Loucy (cell line): ENCODE data around the gene UBQLN2.

Source experiments
- H2AFZ ChIP-seq: fragments of 200-600 bp; sonication (generic); 2 replicates; pipeline ENCODE4 v1.6.0; 2016; ENCODE audit warnings: antibody characterized with exemption, mild to moderate bottlenecking, low read length, moderate library complexity
- H3F3A ChIP-seq: fragments of 200-600 bp; 2 replicates; pipeline ENCODE4 v1.6.0; 2016; ENCODE audit warnings: antibody characterized with exemption, low read depth, mild to moderate bottlenecking
- H3K27me3 ChIP-seq: fragments of 200-600 bp; sonication (generic); 2 replicates; pipeline ENCODE4 v1.6.1; 2014; ENCODE audit warnings: low read length, mild to moderate bottlenecking; ENCODE audit not compliant: insufficient read depth, poor library complexity, severe bottlenecking
- H3K36me3 ChIP-seq: fragments of 200-600 bp; sonication (generic); 2 replicates; pipeline ENCODE4 v1.6.1; 2016; ENCODE audit warnings: low read length; ENCODE audit not compliant: insufficient read depth
- H3K4me1 ChIP-seq: fragments of 200-600 bp; sonication (generic); 2 replicates; pipeline ENCODE4 v1.5.1; 2014; ENCODE audit warnings: low read length, mild to moderate bottlenecking; ENCODE audit not compliant: insufficient read depth, poor library complexity, severe bottlenecking
- H3K4me2 ChIP-seq: fragments of 200-600 bp; sonication (generic); 2 replicates; pipeline ENCODE4 v1.6.0; 2014; ENCODE audit warnings: antibody characterized with exemption, low read length, low read depth, mild to moderate bottlenecking; ENCODE audit not compliant: poor library complexity, severe bottlenecking
- H3K4me3 ChIP-seq: fragments of 200-600 bp; sonication (generic); 2 replicates; pipeline ENCODE4 v1.5.1; 2014; ENCODE audit warnings: low read length, mild to moderate bottlenecking, mixed read lengths; ENCODE audit not compliant: poor library complexity, severe bottlenecking
- H3K79me2 ChIP-seq: fragments of 200-600 bp; sonication (generic); 2 replicates; pipeline ENCODE4 v1.6.1; 2014; ENCODE audit warnings: low read length; ENCODE audit not compliant: insufficient read depth
- H3K9ac ChIP-seq: fragments of 200-600 bp; sonication (generic); 2 replicates; pipeline ENCODE4 v1.6.0; 2014; ENCODE audit warnings: mild to moderate bottlenecking, low read depth, low read length, moderate library complexity; ENCODE audit not compliant: poor library complexity, severe bottlenecking
- H3K9me2 ChIP-seq: fragments of 200-600 bp; sonication (generic); replicated peaks from 2 replicates; pipeline ENCODE4 v1.6.1; 2016; ENCODE audit warnings: low read depth, low read length, mixed read lengths
- H3K9me3 ChIP-seq: fragments of 200-600 bp; sonication (generic); 2 replicates; pipeline ENCODE4 v1.6.1; 2014; ENCODE audit warnings: mild to moderate bottlenecking, antibody characterized with exemption, low read length, low read depth; ENCODE audit not compliant: insufficient read depth
- H4K20me1 ChIP-seq: fragments of 200-600 bp; sonication (generic); 2 replicates; pipeline ENCODE4 v1.6.0; 2014; ENCODE audit warnings: antibody characterized with exemption, low read length, mild to moderate bottlenecking; ENCODE audit not compliant: insufficient read depth, poor library complexity, severe bottlenecking
- CTCF ChIP-seq: fragments of 200-600 bp; sonication (generic); conservative IDR thresholded peaks from 2 replicates; pipeline ENCODE4 v1.5.1; 2014; ENCODE audit warnings: mild to moderate bottlenecking, antibody characterized with exemption, low read length
- EZH2phosphoT487 ChIP-seq: fragments of 200-600 bp; IDR thresholded peaks from 2 replicates; pipeline ENCODE4 v1.6.1; 2018; ENCODE audit warnings: antibody characterized with exemption, mild to moderate bottlenecking, moderate library complexity, borderline replicate concordance

Gene UBQLN2

DNA sequence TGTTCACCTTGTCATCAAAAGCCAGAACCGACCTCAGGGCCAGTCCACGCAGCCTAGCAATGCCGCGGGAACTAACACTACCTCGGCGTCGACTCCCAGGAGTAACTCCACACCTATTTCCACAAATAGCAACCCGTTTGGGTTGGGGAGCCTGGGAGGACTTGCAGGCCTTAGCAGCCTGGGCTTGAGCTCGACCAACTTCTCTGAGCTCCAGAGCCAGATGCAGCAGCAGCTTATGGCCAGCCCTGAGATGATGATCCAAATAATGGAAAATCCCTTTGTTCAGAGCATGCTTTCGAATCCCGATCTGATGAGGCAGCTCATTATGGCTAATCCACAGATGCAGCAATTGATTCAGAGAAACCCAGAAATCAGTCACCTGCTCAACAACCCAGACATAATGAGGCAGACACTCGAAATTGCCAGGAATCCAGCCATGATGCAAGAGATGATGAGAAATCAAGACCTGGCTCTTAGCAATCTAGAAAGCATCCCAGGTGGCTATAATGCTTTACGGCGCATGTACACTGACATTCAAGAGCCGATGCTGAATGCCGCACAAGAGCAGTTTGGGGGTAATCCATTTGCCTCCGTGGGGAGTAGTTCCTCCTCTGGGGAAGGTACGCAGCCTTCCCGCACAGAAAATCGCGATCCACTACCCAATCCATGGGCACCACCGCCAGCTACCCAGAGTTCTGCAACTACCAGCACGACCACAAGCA is 898 bp downstream of the UBQLN2 start:
- Histone ChIP-seq H3K4me3 (peak overlapping the region; percentile 98), H3K9me3 (no peaks in the 10 kb centered on the region), H3K79me2 (peaks cover 55% of the 10 kb centered on the region), H2AFZ (peak overlapping the region; percentile 97), H3K4me2 (peak overlapping the region; percentile 93), H3K27me3 (no peaks in the 10 kb centered on the region), H3K9ac (peak overlapping the region; percentile 94), H3K36me3 (no peaks in the 10 kb centered on the region), H4K20me1 (peaks cover 43% of the 10 kb centered on the region), H3F3A (no peaks in the 10 kb centered on the region), H3K9me2 (no peaks in the 10 kb centered on the region), H3K4me1 (peaks cover 4% of the 10 kb centered on the region)
- TF ChIP-seq EZH2phosphoT487 = no peak
- no peak for TF ChIP-seq CTCF

- no peaks in the 10 kb centered on the region for H3K36me3 ChIP-seq
- H3F3A ChIP-seq = no peaks in the 10 kb centered on the region
- H3K4me2 ChIP-seq = peak overlapping the region; percentile 93
- H3K9me2 ChIP-seq = no peaks in the 10 kb centered on the region
- peaks cover 44% of the 10 kb centered on the region for H4K20me1 ChIP-seq
- no peak for TF ChIP-seq EZH2phosphoT487
- no peak for TF ChIP-seq CTCF
- peak overlapping the region; percentile 98 for H3K4me3 ChIP-seq
- H3K9ac ChIP-seq = peak overlapping the region; percentile 94
- H3K27me3 ChIP-seq = no peaks in the 10 kb centered on the region
- H3K4me1 ChIP-seq = peaks cover 4% of the 10 kb centered on the region
- no peak overlapping the region for H2AFZ ChIP-seq
- H3K9me3 ChIP-seq = no peaks in the 10 kb centered on the region
- H3K79me2 ChIP-seq = peaks cover 55% of the 10 kb centered on the region
These were observed 1.8 kb downstream of the UBQLN2 start for GRCh38 chrX:56564921-56565840.

- H2AFZ ChIP-seq = no peak overlapping the region
- H4K20me1 ChIP-seq = peaks cover 46% of the 10 kb centered on the region
- H3K9ac ChIP-seq = no peak overlapping the region
- H3K9me2 ChIP-seq = no peaks in the 10 kb centered on the region
- TF ChIP-seq CTCF (no peak), EZH2phosphoT487 (no peak)
- no peaks in the 10 kb centered on the region for H3K27me3 ChIP-seq
- H3K79me2 ChIP-seq = peaks cover 46% of the 10 kb centered on the region
- peak overlapping the region; percentile 29 for H3K4me3 ChIP-seq
- no peaks in the 10 kb centered on the region for H3K36me3 ChIP-seq
- no peaks in the 10 kb centered on the region for H3K9me3 ChIP-seq
- H3K4me1 ChIP-seq = peaks cover 4% of the 10 kb centered on the region
- H3K4me2 ChIP-seq = peak overlapping the region; percentile 93
- H3F3A ChIP-seq = no peaks in the 10 kb centered on the region
These were observed 6.1 kb downstream of the UBQLN2 start for GRCh38 chrX:56569378-56570057.
